WTC11 (cell line): ENCODE results near the gene ZNF764.

Source experiments
- ATF2 ChIP-seq: sonication (generic); formaldehyde crosslinking; IDR thresholded peaks from 2 replicates; pipeline ENCODE4 v1.8.1; 2022; ENCODE audit warnings: low read depth, missing genetic modification reagents, borderline replicate concordance
- ATF3 ChIP-seq: sonication (generic); formaldehyde crosslinking; conservative IDR thresholded peaks from 2 replicates; pipeline ENCODE4 v1.8.1; 2022; ENCODE audit warnings: mild to moderate bottlenecking, missing genetic modification reagents
- CTCF ChIP-seq: fragments of 200-600 bp; IDR thresholded peaks from 2 replicates; pipeline ENCODE4 v1.8.0; 2022; ENCODE audit warnings: antibody characterized with exemption
- MAX ChIP-seq: sonication (generic); formaldehyde crosslinking; IDR thresholded peaks from 2 replicates; pipeline ENCODE4 v1.8.0; 2022; ENCODE audit warnings: mild to moderate bottlenecking, missing genetic modification reagents
- NR2C2 ChIP-seq: sonication (generic); formaldehyde crosslinking; IDR thresholded peaks from 2 replicates; pipeline ENCODE4 v1.8.0; 2022; ENCODE audit warnings: mild to moderate bottlenecking, missing genetic modification reagents
- PRDM15 ChIP-seq: sonication (generic); formaldehyde crosslinking; IDR thresholded peaks from 2 replicates; pipeline ENCODE4 v1.8.0; 2022; ENCODE audit warnings: missing genetic modification reagents
- SMAD3 ChIP-seq: sonication (generic); formaldehyde crosslinking; IDR thresholded peaks from 2 replicates; pipeline ENCODE4 v1.8.0; 2022; ENCODE audit warnings: missing genetic modification reagents, mild to moderate bottlenecking, borderline replicate concordance
- STAT6 ChIP-seq: sonication (generic); formaldehyde crosslinking; conservative IDR thresholded peaks from 2 replicates; pipeline ENCODE4 v1.8.1; 2023; ENCODE audit warnings: mild to moderate bottlenecking, low read depth, missing genetic modification reagents, moderate library complexity
- USF1 ChIP-seq: sonication (generic); formaldehyde crosslinking; IDR thresholded peaks from 2 replicates; pipeline ENCODE4 v1.8.0; 2022; ENCODE audit warnings: mild to moderate bottlenecking, missing genetic modification reagents
- USF2 ChIP-seq: sonication (generic); formaldehyde crosslinking; IDR thresholded peaks from 2 replicates; pipeline ENCODE4 v1.8.1; 2023; ENCODE audit warnings: mild to moderate bottlenecking, missing genetic modification reagents, moderate library complexity

GRCh38 chr16:30530163-30531037 lies 27.8 kb downstream of the ZNF764 start:
- TF ChIP-seq CTCF (no peak), SMAD3 (CRISPR knock-in tag) (no peak), USF2 (CRISPR knock-in tag) (no peak), PRDM15 (CRISPR knock-in tag) (no peak), MAX (CRISPR knock-in tag) (no peak), NR2C2 (no peak), USF1 (no peak), ATF3 (no peak), ATF2 (CRISPR knock-in tag) (no peak), STAT6 (no peak)
